Kasumi-1 (cell line): ENCODE data around the gene ADPRHL1.

ENCODE experiments used
- DNase-seq, 2 experiments: peaks; one replicate each; lab custom pipeline; 2025; lab: John Stamatoyannopoulos, UW

The ADPRHL1 gene

DNA sequence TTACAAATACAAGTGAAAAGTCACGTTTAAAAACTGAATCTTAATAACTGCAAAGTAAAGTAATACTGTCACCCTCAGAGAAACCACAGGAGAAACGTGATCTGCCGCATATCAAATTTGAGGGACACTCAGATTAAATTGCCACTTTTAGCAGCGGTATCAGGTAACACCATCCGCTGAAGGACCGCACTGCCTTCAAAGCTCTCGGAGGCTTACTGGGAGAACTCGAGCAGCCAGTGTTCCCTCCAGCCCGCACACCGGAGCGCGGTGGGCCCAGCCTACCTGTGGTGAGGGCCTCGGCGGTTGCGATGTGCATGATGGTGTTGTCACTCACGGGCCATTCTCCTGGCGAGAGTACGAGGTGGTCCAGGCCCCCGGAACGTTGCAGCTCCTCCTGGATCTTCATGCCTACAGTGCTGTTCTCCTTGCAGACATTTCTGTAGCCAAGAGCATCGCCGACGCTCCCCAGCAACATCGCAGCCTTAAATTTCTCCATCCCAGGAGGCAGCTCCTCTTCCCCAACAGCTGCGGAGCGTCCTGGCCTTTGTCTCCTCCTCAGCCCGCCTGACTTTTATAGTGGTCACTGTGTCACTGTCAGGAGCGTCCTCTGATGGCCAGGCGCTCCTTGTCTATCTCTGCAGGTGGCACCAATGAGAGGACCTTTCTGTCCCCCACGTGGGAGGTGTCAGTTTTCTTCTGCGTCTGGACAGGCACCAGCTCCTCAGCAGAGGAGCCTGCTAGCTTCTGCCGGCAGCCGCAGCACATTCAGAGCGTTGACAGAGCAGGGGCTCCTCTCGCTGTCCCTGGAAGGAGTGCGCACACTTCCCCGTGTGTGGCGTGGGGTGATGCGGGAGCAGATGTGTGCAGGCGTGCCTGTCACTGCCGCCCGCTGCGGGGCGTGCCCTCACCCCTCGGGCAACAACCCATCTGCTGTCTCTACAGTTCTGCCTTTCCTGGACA, at the start of gene ADPRHL1:
Gene ADPRHL1, minus strand, starts transcription at position 547 of the 960 bp plus-strand sequence. Its CDS starts 51 bp downstream, at position 496.
- DNase-seq, result no peak

DNA sequence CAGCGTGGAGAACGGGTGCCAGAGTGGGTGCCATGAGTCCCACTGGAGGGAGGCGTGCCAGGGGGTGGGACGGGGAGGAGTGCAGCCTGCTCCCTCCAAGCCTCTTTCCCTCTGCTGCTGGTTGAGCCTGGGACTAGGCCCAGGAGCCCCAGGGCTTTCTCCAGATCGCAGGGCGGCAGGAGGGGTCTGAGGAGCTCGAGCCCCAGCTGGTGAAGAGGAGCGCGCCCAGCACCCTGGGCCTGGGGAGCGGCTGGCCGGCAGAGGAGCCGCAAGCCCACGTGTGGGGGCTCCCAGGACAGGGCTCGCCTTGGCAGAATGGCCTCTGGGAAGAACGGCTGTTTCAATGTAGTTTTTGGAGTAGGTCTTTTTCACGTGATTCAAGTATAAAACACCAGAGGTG, 49.4 kb upstream of the ADPRHL1 start:
- DNase-seq, result no peak

DNA sequence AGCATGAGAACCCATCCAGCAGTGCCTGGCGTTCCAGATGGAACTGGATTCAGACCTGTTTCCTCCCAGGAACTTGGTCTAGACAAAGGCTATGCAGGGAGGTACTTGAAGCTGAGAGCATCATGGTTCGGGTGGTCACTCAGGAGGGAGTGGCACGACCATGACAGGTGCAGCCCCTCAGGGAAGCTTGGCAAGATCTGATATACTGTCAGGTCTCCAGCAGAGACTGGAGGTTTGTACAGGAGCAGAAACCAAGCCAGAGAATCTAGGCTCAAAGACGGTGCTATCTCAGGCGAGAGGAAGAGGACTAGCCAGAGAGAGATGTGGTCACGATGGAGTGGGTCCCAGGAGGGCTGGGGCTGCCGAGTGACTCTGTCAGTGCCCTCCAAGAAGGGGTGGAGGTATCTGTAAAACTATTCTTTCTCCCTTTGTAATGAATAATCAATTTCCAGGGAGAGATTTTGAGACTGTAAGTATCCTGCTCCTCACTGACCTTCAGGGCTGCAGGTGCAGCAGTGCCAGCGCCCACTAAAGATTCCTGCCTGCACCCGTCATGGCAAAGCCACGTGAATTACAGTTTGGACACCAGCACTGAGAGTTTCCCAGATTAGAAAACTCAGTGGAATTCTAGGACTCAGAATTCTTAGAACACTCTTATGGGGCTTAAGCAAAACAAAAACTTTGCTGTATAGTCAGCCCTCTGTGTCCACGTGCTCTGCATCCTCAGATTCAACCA, 47.4 kb upstream of the ADPRHL1 start:
- no peak for DNase-seq

DNA sequence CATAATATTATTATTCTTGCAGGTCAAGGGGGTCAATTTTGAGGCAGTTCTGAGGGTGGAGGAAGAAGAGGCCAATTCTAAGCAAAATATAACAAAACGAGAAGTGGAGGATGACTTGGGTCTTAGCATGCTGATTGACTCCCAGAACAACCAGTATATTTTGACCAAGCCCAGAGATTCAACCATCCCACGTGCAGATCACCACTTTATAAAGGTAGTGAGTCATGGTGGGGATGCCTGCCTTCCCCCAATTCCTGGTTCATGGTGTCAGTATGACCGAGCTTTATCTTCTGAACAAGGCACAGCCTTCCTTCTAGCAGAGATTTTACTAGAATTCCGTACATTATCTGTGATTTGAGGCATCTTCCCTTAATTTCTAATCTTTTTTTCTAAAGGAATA, 46.6 kb upstream of the ADPRHL1 start:
- no peak for DNase-seq

DNA sequence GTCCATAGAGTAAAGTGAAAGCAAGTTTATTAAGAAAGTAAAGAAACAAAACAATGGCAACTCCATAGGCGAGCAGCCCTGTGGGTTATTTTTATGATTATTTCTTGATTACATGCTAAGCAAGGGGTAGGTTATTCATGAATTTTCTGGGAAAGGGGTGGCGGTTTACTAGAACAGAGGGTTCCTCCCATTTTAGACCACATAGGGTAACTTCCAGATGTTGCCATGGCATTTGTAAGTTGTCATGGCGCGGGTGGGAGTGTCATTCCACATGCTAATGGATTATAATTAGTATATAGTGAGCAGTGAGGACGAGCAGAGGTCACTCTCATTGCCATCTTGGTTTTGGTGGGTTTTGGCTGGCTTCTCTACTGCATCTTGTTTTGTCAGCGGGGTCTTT, 45.6 kb upstream of the ADPRHL1 start:
- DNase-seq, result no peak

DNA sequence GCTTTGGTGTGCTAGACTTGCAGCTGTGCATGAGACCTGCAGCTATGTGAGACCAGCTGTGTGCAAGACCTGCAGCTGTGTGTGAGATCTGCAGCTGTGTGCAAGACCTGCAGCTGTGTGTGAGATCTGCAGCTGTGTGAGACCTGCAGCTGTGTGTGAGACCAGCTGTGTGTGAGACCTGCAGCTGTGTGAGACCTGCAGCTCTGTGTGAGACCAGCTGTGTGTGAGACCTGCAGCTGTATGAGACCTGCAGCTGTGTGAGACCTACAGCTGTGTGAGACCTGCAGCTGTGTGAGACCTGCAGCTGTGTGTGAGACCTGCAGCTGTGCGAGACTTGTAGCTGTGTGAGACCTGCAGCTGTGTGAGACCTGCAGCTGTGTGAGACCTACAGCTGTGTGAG, 43.9 kb upstream of the ADPRHL1 start:
- no peak for DNase-seq

DNA sequence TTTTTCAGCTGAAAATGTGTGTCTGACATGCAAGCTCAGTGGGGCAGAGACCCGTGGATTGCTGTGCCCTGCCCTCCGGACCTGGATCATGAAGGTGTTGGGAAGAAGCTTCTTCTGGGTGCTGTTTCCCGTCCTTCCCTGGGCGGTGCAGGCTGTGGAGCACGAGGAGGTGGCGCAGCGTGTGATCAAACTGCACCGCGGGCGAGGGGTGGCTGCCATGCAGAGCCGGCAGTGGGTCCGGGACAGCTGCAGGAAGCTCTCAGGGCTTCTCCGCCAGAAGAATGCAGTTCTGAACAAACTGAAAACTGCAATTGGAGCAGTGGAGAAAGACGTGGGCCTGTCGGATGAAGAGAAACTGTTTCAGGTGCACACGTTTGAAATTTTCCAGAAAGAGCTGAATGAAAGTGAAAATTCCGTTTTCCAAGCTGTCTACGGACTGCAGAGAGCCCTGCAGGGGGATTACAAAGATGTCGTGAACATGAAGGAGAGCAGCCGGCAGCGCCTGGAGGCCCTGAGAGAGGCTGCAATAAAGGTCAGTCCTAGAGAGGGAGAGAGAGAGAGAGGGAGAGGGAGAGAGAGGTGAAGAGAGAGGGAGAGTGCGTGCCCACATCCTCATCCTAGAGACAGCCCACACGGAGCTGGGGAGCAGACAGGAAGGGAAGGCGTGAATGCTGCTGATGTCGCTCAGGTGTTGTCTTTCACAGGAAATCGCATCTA, 42.4 kb upstream of the ADPRHL1 start:
- no peak for DNase-seq

DNA sequence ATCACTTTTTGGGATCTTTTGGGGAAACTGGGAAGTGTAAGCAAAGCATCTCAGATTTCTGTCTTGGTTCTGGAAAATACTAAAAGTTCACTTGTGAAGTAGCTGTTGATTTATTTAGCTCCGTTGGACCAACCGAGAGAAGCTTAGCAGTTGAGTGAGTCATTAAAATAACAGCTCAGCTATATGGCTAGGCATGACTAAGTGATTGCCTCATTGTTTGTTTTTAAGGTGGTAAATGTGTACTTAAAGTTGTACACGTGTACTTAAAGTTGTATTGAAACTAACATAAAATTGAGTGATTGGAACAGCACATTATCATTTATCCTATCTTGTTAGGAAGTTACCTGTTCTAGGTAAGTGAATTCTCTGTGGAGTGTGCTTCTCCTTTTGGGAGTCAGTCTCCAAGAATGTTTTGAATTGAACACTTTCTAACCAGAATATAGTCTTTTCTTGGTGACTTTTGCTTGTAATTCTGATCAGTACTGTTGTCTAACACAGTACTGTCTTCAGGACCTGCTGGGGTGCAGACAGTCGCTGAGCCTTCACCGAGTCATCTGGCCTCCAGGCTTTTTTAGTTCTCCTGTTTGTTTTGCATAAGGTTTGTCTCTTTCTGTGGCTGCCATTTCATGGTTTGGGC, 40.1 kb upstream of the ADPRHL1 start:
- peak; percentile 33 to 46 for DNase-seq

DNA sequence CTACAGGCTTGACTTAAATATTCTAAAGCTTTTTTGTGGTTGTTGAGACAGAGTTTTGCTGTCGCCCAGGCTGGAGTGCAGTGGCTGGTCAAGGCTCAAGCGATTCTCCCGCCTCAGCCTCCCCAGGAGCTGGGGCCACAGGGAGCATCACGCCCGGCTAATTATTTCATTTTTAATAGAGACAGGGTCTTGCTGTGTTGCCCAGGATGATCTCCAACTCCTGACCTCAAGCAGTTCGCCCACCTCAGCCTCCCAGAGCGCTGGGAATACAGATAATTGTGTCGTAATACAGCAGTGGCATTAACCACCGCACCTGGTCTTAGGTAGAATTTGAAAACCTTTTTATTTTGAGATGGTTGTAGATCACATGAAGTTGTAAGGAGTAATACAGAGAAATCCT, 38.7 kb upstream of the ADPRHL1 start:
- no peak for DNase-seq

DNA sequence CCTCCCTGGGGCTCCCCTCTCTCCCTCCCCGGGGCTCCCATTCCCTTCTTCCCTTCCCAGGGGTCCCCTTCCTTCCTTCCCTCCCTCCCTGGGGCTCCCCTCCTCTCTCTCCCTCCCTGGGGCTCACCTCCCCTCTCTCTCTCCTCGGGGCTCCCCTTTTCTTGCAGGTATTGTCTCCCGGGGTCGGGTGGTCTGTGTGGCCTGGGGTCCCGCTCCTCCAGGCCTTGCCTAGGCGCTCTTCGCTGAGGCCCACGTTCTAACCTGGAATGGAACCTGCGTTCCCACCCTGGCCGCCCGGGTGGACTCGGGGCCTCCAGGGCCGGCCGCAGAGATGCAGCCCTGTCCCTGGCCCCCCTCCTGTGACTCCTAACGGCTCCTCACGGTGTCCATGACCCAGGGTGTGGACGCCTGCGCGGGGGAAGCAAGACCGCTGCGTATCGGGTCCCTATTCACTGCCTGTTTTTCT, 38.2 kb upstream of the ADPRHL1 start:
- DNase-seq, result no peak

DNA sequence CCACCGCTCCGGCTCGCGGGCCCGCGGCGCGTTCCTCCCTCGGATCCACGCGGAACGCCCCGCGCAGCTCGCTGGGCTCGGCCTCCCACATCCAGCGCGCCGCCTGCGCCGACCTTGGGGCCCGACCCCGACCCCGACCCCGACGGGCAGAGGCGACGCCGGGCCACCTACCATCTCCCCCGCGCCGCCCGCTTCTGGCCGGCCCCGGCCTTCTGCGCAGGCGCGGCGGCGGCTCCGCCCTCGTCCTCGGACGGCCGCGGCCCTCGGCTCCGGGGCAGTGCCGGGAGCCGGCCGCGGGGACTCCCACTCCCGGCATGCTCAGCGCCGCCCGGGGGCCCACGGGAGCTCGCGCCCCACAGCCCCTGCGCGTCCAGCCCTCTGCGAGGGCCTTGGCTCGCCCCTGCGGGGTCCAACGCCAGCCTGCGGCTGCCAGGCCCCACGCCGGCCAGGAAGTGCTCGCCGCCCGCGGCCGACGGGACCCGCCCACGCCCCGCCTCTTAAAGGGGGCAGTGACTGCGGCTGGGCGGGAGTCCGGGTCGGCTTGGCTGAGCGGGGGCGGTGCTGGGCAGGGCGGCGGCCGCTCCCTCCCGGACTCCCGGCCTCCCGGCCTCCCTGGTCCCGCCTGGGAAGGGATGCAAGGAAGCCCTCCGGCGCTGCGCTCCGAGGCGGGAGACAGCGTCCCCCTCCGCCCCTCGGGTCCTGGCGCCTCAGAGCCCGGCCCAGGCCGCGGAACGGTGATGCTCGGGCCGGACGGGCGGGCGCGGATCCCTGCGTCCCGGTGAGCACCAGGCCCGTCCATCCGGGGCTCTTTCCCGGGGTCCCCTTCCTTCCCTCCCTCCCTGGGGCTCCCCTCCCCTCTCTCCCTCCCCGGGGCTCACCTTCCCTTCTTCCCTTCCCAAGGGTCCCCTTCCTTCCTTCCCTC, 37.5 kb upstream of the ADPRHL1 start, which contains the start of gene DCUN1D2:
Gene DCUN1D2, minus strand, starts transcription at position 216 of the 922 bp plus-strand sequence. Its CDS starts 42 bp downstream, at position 174.
- peak; percentile 69 to 72 for DNase-seq

DNA sequence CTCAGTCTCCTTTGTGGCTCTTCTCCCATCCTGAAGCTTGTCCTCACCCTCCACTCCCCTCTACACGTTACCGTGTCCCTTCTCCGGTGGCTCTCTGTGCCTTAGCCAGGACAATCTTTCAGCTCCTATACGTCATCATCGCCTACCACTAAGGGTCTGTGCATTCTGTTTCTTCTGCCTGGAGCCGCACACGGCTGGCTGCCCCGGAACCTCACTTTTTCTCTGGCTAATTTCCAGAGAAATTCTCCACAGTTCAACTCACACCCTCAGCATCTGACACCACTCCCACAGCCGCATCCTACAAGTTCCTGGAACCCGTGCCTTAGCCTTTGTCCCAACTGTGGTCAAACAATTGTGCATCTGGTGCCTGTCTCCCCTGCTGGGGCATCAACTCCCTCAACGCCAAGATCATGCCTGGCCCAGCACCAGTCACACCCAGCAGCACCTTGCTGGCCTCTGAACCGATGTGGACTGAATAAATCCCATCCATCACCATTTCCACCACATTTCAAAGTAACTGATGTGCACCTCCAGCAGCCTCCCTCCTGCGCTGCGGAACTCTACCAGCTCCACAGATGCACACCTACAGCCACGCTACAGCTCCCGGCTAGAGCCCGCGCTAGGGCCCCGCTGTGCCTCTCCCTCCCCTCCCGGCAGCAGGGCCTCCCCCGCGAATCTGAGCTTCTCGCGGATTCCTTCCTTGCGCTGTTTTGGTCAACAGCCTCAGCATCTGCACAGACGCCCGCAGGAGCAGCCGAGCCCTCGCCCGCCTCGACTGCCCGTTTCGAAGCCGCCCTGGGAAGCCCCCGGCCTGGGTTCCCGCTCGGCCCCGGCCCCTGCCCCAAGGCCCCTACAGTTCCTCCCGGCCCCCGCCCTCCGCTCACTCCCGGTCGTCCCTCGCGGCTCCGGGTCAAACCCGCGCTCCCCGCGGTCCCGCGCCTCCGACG, 36.5 kb upstream of the ADPRHL1 start:
- DNase-seq, result peak; percentile 54 to 65

DNA sequence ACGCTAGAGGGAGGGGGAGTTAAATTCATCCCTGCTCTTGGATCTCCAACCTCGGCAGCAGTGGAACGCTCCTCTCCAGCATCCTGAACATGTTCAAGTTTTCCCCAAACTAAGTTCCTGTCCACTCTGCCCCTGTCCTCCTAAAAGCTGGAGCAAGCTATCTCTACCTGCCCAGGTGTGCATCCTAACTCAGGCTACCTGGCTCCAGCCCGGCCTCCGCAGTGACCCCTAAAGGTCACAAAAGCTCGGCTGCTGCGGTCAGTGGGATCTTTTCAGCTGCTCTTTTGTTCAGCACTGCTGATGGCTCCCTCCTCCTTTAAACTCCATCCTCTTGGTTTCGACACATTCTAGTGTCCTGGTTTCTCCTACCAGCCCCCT, 35.9 kb upstream of the ADPRHL1 start:
- no peak for DNase-seq

DNA sequence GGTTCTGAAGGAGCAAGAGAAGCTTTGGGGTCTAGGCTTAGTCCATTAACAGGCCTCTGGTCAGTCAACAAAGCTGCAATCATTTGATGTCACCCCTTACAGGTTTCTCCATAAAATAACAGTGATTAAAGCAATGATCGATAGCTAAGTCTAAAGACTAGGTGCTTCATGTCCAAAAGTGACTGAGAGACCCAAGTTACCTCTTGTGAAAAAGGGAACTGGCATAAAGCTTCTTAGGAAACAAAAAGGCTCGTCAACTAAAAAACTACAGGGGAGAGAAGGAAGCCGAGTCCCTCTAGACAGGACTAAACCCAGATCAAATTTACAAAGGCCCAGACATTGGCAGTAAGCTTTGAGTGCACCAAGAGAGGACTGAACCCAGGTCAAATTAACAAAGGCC, 35.0 kb upstream of the ADPRHL1 start:
- peak; percentile 7 to 18 for DNase-seq

DNA sequence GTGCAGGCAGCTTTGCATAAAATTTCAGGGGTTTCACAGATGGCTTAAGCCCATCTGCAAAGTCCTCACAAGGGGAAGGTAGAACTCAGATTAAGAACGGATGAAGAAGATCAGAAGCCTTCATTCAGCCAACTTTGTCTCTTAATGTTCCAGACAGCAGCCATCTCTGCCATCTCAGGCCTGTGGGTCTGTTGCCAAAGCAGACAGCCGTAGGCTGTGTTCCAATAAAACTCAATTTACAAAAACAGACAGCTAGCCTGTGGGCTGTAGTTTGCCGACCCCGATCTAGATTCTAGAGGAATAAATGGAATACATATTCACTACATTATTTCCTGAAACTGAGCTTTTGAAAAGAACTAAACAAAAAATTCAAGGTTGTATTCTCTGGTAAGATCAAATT, 33.4 kb upstream of the ADPRHL1 start:
- no peak for DNase-seq

DNA sequence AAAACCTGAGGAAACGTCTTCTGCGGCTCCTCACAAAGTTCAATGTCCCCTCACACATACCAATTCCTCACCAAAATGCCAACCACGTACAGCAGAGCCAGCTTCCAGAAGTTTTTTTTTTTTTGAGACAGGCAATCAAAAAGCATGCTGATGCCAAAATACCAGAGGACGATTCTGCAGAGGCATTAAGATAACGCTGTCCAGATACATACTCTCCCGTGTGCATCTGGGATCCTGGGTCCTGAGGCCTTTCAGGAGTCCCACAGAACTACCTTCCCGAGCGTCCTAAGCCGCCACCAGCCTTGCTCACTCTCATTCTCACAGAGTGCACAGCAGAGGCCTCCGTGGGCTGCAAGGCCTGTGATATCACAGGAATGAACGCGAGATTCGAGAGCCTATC, 32.3 kb upstream of the ADPRHL1 start:
- DNase-seq, result no peak

DNA sequence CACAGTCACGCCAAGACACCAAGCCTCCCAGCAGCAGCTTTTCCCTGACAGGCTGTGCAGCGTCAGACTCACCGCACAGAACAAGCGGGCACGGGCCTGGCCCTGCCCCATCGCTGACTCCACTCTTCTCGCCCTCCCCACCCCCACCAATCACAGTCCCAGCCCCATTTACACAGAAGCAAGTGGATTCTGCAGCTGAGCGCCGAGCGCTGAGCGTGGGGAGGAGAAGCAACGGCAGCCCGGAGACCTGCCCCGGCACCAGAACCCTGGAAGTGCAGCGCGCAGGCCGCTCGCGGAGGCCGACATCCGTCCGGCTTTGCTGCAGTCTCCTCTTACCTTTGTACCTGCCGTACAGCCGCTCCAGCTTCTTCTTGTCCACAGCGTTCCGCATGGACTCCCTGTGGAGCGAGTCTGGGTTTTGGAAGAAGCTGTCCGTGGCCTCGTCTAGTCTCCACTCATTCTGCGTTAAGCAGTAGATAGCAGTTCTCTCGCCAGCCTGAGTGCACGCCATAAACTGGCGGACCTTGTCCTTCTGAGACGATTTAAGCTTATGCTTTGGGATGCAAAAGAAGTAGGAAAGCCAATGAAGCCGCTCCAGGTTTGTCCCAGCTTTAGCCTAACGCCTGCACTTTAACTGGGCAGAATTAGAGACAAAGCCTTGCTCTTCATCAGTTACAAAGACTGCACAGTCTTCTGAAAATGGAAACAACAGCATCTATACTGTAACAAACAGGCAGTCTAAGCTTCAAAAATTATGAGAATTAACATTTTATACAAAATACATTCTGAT, 30.4 kb upstream of the ADPRHL1 start:
- no peak for DNase-seq

DNA sequence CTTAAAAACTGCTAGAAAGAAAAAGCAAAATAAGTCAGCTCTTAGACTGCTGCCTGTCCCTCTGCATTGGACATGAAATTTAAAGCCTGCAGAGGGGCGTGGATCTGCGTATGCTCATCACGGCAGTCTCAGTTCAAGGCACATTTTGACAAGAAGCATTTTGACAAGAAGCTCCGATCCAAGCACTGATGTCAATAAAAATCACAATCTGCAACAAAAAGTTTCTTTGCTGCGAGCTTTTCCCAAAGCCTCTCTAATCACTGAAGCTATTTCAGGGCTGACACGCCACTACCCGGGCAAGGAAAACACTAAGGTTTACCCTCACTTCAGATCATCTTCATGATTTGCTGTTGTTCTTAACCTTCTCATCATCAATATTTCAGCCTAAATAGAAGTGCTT, 29.8 kb upstream of the ADPRHL1 start:
- DNase-seq, result no peak

DNA sequence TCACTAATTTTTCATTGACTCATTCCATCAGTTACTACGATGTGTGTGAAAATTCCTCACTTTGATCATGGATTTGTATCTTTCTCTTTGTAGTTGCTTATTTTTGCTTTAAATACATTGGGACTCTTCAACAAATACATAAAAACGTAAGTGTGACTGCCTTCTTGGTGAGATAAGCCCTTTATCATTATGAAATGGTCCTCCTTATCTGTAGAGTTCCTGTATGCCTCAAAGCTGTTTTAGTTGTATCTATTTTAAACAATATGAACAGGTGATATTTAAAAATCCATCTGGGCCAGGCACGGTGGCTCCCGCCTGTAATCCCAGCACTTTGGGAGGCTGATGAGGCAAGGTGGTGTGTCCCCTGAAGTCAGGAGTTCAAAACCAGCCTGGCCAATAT, 25.9 kb upstream of the ADPRHL1 start:
- DNase-seq, result no peak
